GM19438 (cell line): Measurements from ENCODE around the gene FARP1.

ENCODE experiments used
- ATAC-seq: cut with Tn5 transposase; IDR thresholded peaks from one replicate; pipeline ENCODE4 v1.9.1; 2021; ENCODE audit warnings: low read depth; ENCODE audit not compliant: unreplicated experiment

Gene FARP1

GRCh38 chr13:98489446-98490194 lies 346.7 kb downstream of the FARP1 start:
- no peak for ATAC-seq

GRCh38 chr13:98490195-98490836 lies 347.4 kb downstream of the FARP1 start:
- ATAC-seq, result no peak

- ATAC-seq, result no peak
These were observed 348.0 kb downstream of the FARP1 start for GRCh38 chr13:98490866-98491265.

- no peak for ATAC-seq
These were observed 349.6 kb downstream of the FARP1 start for GRCh38 chr13:98492335-98493041.

GRCh38 chr13:98493042-98493712 lies 350.3 kb downstream of the FARP1 start:
- no peak for ATAC-seq

GRCh38 chr13:98494769-98495168 lies 351.9 kb downstream of the FARP1 start:
- ATAC-seq, result no peak

GRCh38 chr13:98495627-98496478 lies 353.0 kb downstream of the FARP1 start:
- ATAC-seq, result no peak

GRCh38 chr13:98496479-98496791 lies 353.5 kb downstream of the FARP1 start:
- no peak for ATAC-seq

GRCh38 chr13:98496966-98497365 lies 354.1 kb downstream of the FARP1 start:
- no peak for ATAC-seq

GRCh38 chr13:98500963-98501421 lies 358.1 kb downstream of the FARP1 start:
- peak; percentile 55 for ATAC-seq

GRCh38 chr13:98503175-98504028 lies 360.5 kb downstream of the FARP1 start:
- ATAC-seq, result no peak

- no peak for ATAC-seq
These were observed 361.1 kb downstream of the FARP1 start for GRCh38 chr13:98504029-98504351.

- ATAC-seq, result peak; percentile 41
These were observed 361.6 kb downstream of the FARP1 start for GRCh38 chr13:98504371-98504963.
